Measurements from ENCODE around the gene ADAM33. TPM values are rescaled to one million over a fixed set of nuclear protein-coding genes. Genes with fewer than 3 reads are reported as not detected.

ADAM33 gene
- total RNA-seq, 1 experiment from 2014 or later = not detected

DNA sequence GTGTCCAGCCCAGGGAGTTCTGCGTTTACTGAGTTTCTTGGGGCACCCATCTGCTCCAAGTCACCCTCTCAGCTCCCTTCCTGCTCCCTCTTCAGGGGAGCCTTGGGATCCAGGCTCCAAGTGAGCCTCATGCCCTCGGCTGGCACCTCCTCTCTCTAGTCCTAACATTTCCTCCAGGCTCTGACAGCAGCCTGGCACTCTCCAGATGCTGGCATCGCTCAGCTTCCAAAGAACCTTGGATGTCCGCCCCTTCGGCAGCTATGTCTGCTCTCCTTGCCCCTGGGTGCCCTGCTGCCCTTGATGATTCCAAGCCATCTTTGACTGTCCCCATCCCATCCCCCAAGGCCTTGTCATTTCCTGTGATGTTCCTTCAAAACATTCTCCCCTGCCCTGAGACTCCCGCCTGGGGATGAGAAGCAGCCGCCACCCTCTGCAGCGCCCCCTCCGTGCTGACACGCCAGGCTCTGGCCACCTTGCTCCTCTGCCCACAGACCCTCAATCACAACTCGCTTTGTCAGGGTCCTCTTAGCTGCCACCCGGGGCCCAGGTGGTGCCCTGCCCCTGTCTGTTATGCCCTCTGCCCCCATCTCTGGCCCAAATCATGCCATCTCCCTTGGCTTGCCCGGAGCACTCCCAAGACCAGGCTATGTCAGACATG is 12.0 kb downstream of the ADAM33 start:
- Histone ChIP-seq H3K4me2 (no peak overlapping the region), H3K27me3 (ENCODE audit: insufficient read depth, low read depth) (peaks cover 16% of the 10 kb centered on the region), H4K20me1 (ENCODE audit: insufficient read depth) (no peaks in the 10 kb centered on the region), H3K4me3 (no peak overlapping the region), H3K27ac (no peak overlapping the region), H3K79me2 (ENCODE audit: low read depth) (no peaks in the 10 kb centered on the region), H3F3A (ENCODE audit: insufficient read depth, low read depth) (no peaks in the 10 kb centered on the region), H2AFZ (no peak overlapping the region), H3K4me1 (replicated peaks; ENCODE audit: insufficient read depth) (no peaks in the 10 kb centered on the region), H3K9me2 (ENCODE audit: insufficient read depth) (no peaks in the 10 kb centered on the region), H3K9me3 (ENCODE audit: insufficient read depth, low read depth) (no peaks in the 10 kb centered on the region), H3K36me3 (ENCODE audit: low read depth) (no peaks in the 10 kb centered on the region)
- TF ChIP-seq, protein P1, sequence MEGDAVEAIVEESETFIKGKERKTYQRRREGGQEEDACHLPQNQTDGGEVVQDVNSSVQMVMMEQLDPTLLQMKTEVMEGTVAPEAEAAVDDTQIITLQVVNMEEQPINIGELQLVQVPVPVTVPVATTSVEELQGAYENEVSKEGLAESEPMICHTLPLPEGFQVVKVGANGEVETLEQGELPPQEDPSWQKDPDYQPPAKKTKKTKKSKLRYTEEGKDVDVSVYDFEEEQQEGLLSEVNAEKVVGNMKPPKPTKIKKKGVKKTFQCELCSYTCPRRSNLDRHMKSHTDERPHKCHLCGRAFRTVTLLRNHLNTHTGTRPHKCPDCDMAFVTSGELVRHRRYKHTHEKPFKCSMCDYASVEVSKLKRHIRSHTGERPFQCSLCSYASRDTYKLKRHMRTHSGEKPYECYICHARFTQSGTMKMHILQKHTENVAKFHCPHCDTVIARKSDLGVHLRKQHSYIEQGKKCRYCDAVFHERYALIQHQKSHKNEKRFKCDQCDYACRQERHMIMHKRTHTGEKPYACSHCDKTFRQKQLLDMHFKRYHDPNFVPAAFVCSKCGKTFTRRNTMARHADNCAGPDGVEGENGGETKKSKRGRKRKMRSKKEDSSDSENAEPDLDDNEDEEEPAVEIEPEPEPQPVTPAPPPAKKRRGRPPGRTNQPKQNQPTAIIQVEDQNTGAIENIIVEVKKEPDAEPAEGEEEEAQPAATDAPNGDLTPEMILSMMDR (conservative IDR thresholded peaks at IDR 0.05) = no peak
- TF ChIP-seq EZH2 (IDR thresholded peaks at IDR 0.05; ENCODE audit: low read depth) = no peak
- ChIA-PET POLR2A (ENCODE audit: unreplicated experiment) (no interaction called here), CTCF (no interaction called here)
- no TSS peak for BruUV-seq (replicated peaks)
- intact Hi-C loops (cut with micrococcal nuclease; ENCODE audit: unreplicated experiment) = no loop called here
- no peak for DNase-seq

GRCh38 chr20:3667434-3668037 is 14.3 kb downstream of the ADAM33 start:
- Histone ChIP-seq H3K9me3 (ENCODE audit: insufficient read depth, low read depth) (no peaks in the 10 kb centered on the region), H3K4me3 (no peak overlapping the region), H3K79me2 (ENCODE audit: low read depth) (no peaks in the 10 kb centered on the region), H3F3A (ENCODE audit: insufficient read depth, low read depth) (no peaks in the 10 kb centered on the region), H3K4me2 (no peak overlapping the region), H3K36me3 (ENCODE audit: low read depth) (no peaks in the 10 kb centered on the region), H4K20me1 (ENCODE audit: insufficient read depth) (no peaks in the 10 kb centered on the region), H3K9me2 (ENCODE audit: insufficient read depth) (no peaks in the 10 kb centered on the region), H3K27me3 (ENCODE audit: insufficient read depth, low read depth) (peaks cover 2% of the 10 kb centered on the region; the same call in 1 of the 2 replicates), H2AFZ (no peak overlapping the region), H3K4me1 (replicated peaks; ENCODE audit: insufficient read depth) (no peaks in the 10 kb centered on the region), H3K27ac (no peak overlapping the region)
- CTCF ChIA-PET = no interaction called here
- POLR2A ChIA-PET (ENCODE audit: unreplicated experiment) = interaction anchor here (0.6 kb wide), 1 partner anchor 321 kb away, joined by 3 read pairs; no protein-coding TSS in a partner anchor
- no peak for DNase-seq
- TF ChIP-seq, protein P1 (conservative IDR thresholded peaks at IDR 0.05) = no peak
- TF ChIP-seq EZH2 (IDR thresholded peaks at IDR 0.05; ENCODE audit: low read depth) = no peak
- no TSS peak for BruUV-seq (replicated peaks)
- intact Hi-C loops (cut with micrococcal nuclease; ENCODE audit: unreplicated experiment) = no loop called here

DNA sequence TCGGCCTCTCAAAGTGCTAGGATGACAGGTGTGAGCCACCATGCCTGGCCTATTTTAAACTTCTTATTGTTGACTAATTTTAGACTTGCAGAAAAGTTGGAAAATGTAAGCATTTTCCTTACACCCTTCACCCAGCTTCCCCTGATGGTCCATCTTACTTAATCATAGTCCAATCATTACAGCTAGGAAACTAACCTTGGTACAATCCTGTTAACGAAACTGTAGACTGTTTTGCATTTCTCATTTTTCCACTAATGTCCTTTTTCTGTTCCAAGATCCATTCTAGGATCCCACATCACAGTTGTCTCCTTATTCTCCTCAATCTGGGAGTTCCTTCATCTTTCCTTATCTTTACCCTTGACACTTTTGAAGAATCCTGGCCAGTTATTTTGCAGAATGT is 18.0 kb downstream of the ADAM33 start:
- no peaks in the 10 kb centered on the region for H3F3A ChIP-seq (ENCODE audit: insufficient read depth, low read depth)
- ChIA-PET POLR2A (ENCODE audit: unreplicated experiment) (no interaction called here), CTCF (interaction anchor here (0.6 kb wide), 1 partner anchor 9 kb away, joined by 3 read pairs; no protein-coding TSS in a partner anchor)
- no peak for DNase-seq
- no peaks in the 10 kb centered on the region for H3K27me3 ChIP-seq (ENCODE audit: insufficient read depth, low read depth)
- H3K9me3 ChIP-seq (ENCODE audit: insufficient read depth, low read depth) = no peaks in the 10 kb centered on the region
- TF ChIP-seq, protein P1 (conservative IDR thresholded peaks at IDR 0.05) = no peak
- TF ChIP-seq EZH2 (IDR thresholded peaks at IDR 0.05; ENCODE audit: low read depth) = no peak
- H3K27ac ChIP-seq = no peak overlapping the region
- H4K20me1 ChIP-seq (ENCODE audit: insufficient read depth) = no peaks in the 10 kb centered on the region
- intact Hi-C loops (cut with micrococcal nuclease; ENCODE audit: unreplicated experiment) = no loop called here
- no peaks in the 10 kb centered on the region for H3K79me2 ChIP-seq (ENCODE audit: low read depth)
- H3K4me3 ChIP-seq = no peak overlapping the region
- no TSS peak for BruUV-seq (replicated peaks)
- no peaks in the 10 kb centered on the region for H3K4me1 ChIP-seq (replicated peaks; ENCODE audit: insufficient read depth)
- no peak overlapping the region for H3K4me2 ChIP-seq
- H2AFZ ChIP-seq = no peak overlapping the region
- no peaks in the 10 kb centered on the region for H3K9me2 ChIP-seq (ENCODE audit: insufficient read depth)
- no peaks in the 10 kb centered on the region for H3K36me3 ChIP-seq (ENCODE audit: low read depth)
